ENCODE measurements around the gene MAP2K3. TPM values are rescaled to one million over a fixed set of nuclear protein-coding genes. Genes with fewer than 3 reads are reported as not detected.

The MAP2K3 gene
- total and polyA plus RNA-seq, 2 donors (not counting 3 experiments of a cell fraction or from before 2014, with no cell fraction given), result 15.3 to 36.3 TPM

DNA sequence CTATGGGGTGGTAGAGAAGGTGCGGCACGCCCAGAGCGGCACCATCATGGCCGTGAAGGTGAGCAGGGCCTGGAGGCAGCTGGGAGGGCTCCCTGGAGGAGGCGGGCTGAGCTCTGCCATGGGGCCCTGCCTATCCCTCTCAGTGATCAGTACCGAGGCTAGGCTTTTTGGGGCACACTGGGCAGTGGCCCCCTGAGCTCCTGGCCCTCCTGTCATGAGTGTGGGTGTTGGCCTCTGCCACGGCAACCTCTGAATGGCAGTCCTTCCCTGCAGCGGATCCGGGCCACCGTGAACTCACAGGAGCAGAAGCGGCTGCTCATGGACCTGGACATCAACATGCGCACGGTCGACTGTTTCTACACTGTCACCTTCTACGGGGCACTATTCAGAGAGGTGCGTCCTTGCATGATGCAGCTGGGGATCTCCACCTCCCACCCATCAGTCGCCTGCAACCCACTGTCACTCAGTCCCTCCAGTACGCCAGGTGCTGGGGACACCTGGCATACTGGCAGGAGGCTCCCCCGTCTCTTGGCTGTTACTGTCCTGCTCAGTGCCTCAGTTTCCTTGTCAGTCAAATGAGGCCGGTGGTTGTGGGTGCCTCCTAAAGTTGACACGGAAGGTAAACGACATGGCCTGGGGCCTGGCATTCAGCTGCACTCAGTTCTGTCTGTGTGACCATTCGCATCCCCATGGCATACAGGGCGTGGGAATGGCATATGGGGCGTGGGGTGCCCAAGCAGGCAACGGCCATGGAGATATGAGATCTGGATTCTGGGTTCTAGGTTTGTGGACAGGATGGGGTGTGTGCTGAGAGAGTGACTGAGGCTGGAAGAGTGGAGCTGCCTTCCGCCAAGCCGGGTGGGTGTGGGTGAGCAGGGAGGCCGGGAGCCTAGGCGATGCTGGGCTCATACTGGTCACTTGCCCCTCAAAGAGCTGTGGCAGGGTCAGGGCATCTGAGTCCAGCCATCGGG, 16.4 kb downstream of the MAP2K3 start:
- DNase-seq (ENCODE audit: low read depth, low spot score), result no peak
- H2AFZ ChIP-seq (ENCODE audit: low read depth, low read length), result no peak overlapping the region
- H3K27ac ChIP-seq (ENCODE audit: insufficient read depth, low read depth, low read length), result no peak overlapping the region
- H4K20me1 ChIP-seq (replicated peaks; ENCODE audit: control insufficient read depth, extremely low read depth, insufficient read depth, low read length), result no peaks in the 10 kb centered on the region
- no peaks in the 10 kb centered on the region for H3K9me1 ChIP-seq (replicated peaks; ENCODE audit: control insufficient read depth, extremely low read depth, insufficient read depth, low read length)
- no peaks in the 10 kb centered on the region for H3K4me1 ChIP-seq (ENCODE audit: control insufficient read depth, extremely low read depth, insufficient read depth, low read length)
- H3K9ac ChIP-seq (replicated peaks; ENCODE audit: extremely low read depth, insufficient read depth, low read length), result no peak overlapping the region
- no peaks in the 10 kb centered on the region for H3K9me3 ChIP-seq (replicated peaks; ENCODE audit: control insufficient read depth, insufficient read depth, low read length)
- intact Hi-C loops (cut with micrococcal nuclease) (no loop called here), dilution Hi-C loops (cut with MboI; ENCODE audit: extremely low pct_ligation_motif_present, low sequenced_read_pairs) (no loop called here)
- H3K79me2 ChIP-seq (ENCODE audit: control insufficient read depth, insufficient read depth, low read length), result peaks cover 5% of the 10 kb centered on the region
- no TSS peak for BruUV-seq (replicated peaks)
- no peak overlapping the region for H3K4me2 ChIP-seq (ENCODE audit: insufficient read depth, low read length)
- H3K4me3 ChIP-seq (replicated peaks in 1 of 3; ENCODE audit: insufficient read depth in 1 of 3, low read depth in 1 of 3, low read length in 3 of 3), result no peak overlapping the region
- CTCF ChIA-PET, result interaction anchor here (1.6 kb wide), 1 partner anchor 22 kb away, joined by 5 read pairs; no protein-coding TSS in a partner anchor
- TF ChIP-seq POLR2A (IDR thresholded peaks at IDR 0.05; ENCODE audit: low read depth, low read length) (no peak), JUN (IDR thresholded peaks at IDR 0.05; ENCODE audit: borderline replicate concordance, insufficient read depth, insufficient read length, low read depth) (no peak), POLR2AphosphoS5 (IDR thresholded peaks at IDR 0.05; ENCODE audit: insufficient read depth, low read depth, low read length) (no peak), FOS (IDR thresholded peaks at IDR 0.05; ENCODE audit: borderline replicate concordance, insufficient read depth, low read length) (no peak), EZH2 (IDR thresholded peaks at IDR 0.05; ENCODE audit: borderline replicate concordance, low read depth, low read length, severe bottlenecking) (no peak), MYC (IDR thresholded peaks at IDR 0.05; ENCODE audit: low read depth, low read length) (no peak), GATA2 (IDR thresholded peaks at IDR 0.05; ENCODE audit: insufficient read depth, insufficient read length, low read depth, low read length) (no peak)
- TF ChIP-seq, protein P1, sequence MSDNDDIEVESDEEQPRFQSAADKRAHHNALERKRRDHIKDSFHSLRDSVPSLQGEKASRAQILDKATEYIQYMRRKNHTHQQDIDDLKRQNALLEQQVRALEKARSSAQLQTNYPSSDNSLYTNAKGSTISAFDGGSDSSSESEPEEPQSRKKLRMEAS (IDR thresholded peaks at IDR 0.05; ENCODE audit: insufficient read depth, insufficient read length), result no peak
- TF ChIP-seq, protein P2, sequence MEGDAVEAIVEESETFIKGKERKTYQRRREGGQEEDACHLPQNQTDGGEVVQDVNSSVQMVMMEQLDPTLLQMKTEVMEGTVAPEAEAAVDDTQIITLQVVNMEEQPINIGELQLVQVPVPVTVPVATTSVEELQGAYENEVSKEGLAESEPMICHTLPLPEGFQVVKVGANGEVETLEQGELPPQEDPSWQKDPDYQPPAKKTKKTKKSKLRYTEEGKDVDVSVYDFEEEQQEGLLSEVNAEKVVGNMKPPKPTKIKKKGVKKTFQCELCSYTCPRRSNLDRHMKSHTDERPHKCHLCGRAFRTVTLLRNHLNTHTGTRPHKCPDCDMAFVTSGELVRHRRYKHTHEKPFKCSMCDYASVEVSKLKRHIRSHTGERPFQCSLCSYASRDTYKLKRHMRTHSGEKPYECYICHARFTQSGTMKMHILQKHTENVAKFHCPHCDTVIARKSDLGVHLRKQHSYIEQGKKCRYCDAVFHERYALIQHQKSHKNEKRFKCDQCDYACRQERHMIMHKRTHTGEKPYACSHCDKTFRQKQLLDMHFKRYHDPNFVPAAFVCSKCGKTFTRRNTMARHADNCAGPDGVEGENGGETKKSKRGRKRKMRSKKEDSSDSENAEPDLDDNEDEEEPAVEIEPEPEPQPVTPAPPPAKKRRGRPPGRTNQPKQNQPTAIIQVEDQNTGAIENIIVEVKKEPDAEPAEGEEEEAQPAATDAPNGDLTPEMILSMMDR (IDR thresholded peaks at IDR 0.05; ENCODE audit: extremely low read depth in 1 of 2, insufficient read depth in 1 of 2, low read depth in 1 of 2, low read length in 2 of 2), result no peak
- no peaks in the 10 kb centered on the region for H3K27me3 ChIP-seq (ENCODE audit: control insufficient read depth in 2 of 2, insufficient read depth in 2 of 2, low read length in 2 of 2)
- POLR2A ChIA-PET, result no interaction called here
- peaks cover 4 to 25% of the 10 kb centered on the region in 2 experiments for H3K36me3 ChIP-seq (ENCODE audit: control insufficient read depth in 2 of 2, extremely low read depth in 1 of 2, insufficient read depth in 2 of 2, low read length in 2 of 2)
- no peak for FAIRE-seq

All from endothelial cell of umbilical vein (primary cell).